Gastrocnemius medialis (tissue), 4 donors: ENCODE results near the gene TBC1D3B. TPM values are rescaled to one million over a fixed set of nuclear protein-coding genes. Genes with fewer than 3 reads are reported as not detected.
"Not testable (repeated sequence)": the region's sequence is repeated elsewhere in the genome, so short reads cannot be mapped to it uniquely, and the experiment has no call there.

Source experiments
- ATAC-seq, 2 donors: fragments of 150-250 bp; one replicate each; pipeline ENCODE4 v1.9.1; 2016
- DNase-seq, 2 donors: peaks; one replicate each; pipeline ENCODE4 v3.0.0-alpha.2; 2019
- H3K27ac ChIP-seq, 4 donors: fragments of 200-600 bp; sonication (generic); 1 replicate in 1 of 4; 2 replicates in 3 of 4; pipeline ENCODE4 v1.5.1; 2016 to 2018; ENCODE audit warnings: mild to moderate bottlenecking in 2 of 4, moderate library complexity in 1 of 4
- H3K27me3 ChIP-seq, 3 donors: fragments of 200-600 bp; sonication (generic) in 2 of 3; 1 replicate in 1 of 3; 2 replicates in 2 of 3; pipeline versions ENCODE4 v1.5.1 to v1.6.0; 2016 to 2019; ENCODE audit warnings: mild to moderate bottlenecking in 1 of 3, moderate library complexity in 1 of 3
- H3K36me3 ChIP-seq, 2 donors: fragments of 200-600 bp; sonication (generic) in 1 of 2; one replicate each; pipeline ENCODE4 v1.5.1; 2017 to 2018
- H3K4me1 ChIP-seq, 2 donors: fragments of 200-600 bp; sonication (generic) in 1 of 2; one replicate each; pipeline ENCODE4 v1.5.1; 2016 to 2017; ENCODE audit warnings: mild to moderate bottlenecking in 2 of 2
- H3K4me3 ChIP-seq, 4 donors: fragments of 200-600 bp; sonication (generic) in 3 of 4; 1 replicate in 1 of 4; 2 replicates in 3 of 4; pipeline ENCODE4 v1.5.1; 2016 to 2019; ENCODE audit warnings: mild to moderate bottlenecking in 2 of 4
- H3K9me3 ChIP-seq, 3 donors: fragments of 200-600 bp; sonication (generic) in 2 of 3; 1 replicate in 1 of 3; 2 replicates in 2 of 3; pipeline ENCODE4 v1.5.1; 2016 to 2019
- POLR2A ChIP-seq, 2 donors: fragments of 450-650 bp; IDR thresholded peaks; one replicate each; pipeline ENCODE4 v1.6.1; 2017; ENCODE audit warnings: antibody characterized with exemption in 2 of 2, mild to moderate bottlenecking in 2 of 2, moderate library complexity in 2 of 2
- in situ Hi-C, 4 donors: fragments of 200-750 bp; cut with MboI; loops; one replicate each; pipeline versions ENCODE4 v1.15.0 to v1.8.0; 2017; ENCODE audit warnings: low sequenced_read_pairs in 4 of 4
- intact Hi-C: fragments of 100-400 bp; cut with DNase I; formaldehyde crosslinking; loops from one replicate; pipeline ENCODE4 v1.15.1; 2023; ENCODE audit warnings: low total_unique reads
- total RNA-seq, 4 donors: library from RNA; depleted of rRNA; stranded (reverse); fragments of >200 nt; gene quantifications; one replicate each; pipeline versions ENCODE4 v1.1.0 to v1.2.3, GENCODE V29; 2016
- TF ChIP-seq, protein P1 (sequence below), 5 experiments: fragments of 450-650 bp in 3 of 5; fragments of 200-600 bp in 2 of 5; sonication (generic) in 2 of 5; IDR thresholded peaks in 4 of 5; conservative IDR thresholded peaks in 1 of 5; 1 replicate in 4 of 5; 2 replicates in 1 of 5; pipeline ENCODE4 v1.5.1; 2016 to 2019; ENCODE audit warnings: antibody characterized with exemption in 5 of 5, mild to moderate bottlenecking in 3 of 5, moderate library complexity in 3 of 5

Gene TBC1D3B
- total RNA-seq, 4 donors from 2014 or later: 0.98 to 4.8 TPM; not detected in 2

DNA sequence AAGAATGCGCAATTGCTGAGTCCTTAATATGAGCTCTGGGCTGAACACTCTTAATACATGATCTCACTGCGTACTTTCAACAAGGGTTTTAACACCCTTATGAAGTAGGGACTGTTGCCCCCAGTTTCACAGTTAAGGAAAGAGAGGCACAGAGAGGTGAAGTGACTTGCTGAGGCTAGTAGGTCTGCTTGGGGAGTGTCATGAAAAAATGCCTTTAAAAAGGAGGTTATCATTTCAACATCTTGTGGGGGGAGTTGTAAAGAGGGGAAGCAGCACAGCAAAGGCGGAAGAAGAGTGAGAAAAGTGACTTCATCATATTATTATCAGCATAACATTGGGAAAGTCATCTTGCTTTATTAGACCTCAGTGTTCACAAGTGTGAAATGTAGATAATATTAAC, 36.5 kb upstream of the TBC1D3B start:
- DNase-seq (no peak), ATAC-seq (no peak)
- Histone ChIP-seq H3K9me3 (no peaks in the 10 kb centered on the region), H3K4me1 (no peaks in the 10 kb centered on the region), H3K27me3 (peaks cover 0 to 6% (median 0%) of the 10 kb centered on the region in 3 donors), H3K36me3 (no peaks in the 10 kb centered on the region), H3K27ac (no peak overlapping the region), H3K4me3 (no peak overlapping the region)
- intact Hi-C loops (no loop called here), in situ Hi-C loops (no loop called here)
- no peak for TF ChIP-seq POLR2A (IDR thresholded peaks at IDR 0.05)
- TF ChIP-seq, protein P1, sequence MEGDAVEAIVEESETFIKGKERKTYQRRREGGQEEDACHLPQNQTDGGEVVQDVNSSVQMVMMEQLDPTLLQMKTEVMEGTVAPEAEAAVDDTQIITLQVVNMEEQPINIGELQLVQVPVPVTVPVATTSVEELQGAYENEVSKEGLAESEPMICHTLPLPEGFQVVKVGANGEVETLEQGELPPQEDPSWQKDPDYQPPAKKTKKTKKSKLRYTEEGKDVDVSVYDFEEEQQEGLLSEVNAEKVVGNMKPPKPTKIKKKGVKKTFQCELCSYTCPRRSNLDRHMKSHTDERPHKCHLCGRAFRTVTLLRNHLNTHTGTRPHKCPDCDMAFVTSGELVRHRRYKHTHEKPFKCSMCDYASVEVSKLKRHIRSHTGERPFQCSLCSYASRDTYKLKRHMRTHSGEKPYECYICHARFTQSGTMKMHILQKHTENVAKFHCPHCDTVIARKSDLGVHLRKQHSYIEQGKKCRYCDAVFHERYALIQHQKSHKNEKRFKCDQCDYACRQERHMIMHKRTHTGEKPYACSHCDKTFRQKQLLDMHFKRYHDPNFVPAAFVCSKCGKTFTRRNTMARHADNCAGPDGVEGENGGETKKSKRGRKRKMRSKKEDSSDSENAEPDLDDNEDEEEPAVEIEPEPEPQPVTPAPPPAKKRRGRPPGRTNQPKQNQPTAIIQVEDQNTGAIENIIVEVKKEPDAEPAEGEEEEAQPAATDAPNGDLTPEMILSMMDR (IDR thresholded peaks at IDR 0.05 in 4 of 5, conservative IDR thresholded peaks at IDR 0.05 in 1 of 5): no peak

DNA sequence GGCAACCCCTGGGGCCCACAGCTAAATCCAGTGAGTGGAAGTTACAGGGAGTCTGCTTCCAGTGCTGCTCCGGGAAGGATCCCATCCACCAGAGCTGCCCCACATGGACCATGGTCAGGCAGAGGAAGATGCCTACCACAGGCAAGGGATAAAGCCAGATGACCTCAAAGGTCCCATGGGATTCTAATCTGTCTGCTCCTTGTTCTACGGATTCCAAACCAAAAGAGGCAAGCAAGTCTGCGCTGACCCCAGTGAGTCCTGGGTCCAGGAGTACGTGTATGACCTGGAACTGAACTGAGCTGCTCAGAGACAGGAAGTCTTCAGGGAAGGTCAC, 35.8 kb upstream of the TBC1D3B start:
- ATAC-seq: no peak
- intact Hi-C loops: no loop called here

DNA sequence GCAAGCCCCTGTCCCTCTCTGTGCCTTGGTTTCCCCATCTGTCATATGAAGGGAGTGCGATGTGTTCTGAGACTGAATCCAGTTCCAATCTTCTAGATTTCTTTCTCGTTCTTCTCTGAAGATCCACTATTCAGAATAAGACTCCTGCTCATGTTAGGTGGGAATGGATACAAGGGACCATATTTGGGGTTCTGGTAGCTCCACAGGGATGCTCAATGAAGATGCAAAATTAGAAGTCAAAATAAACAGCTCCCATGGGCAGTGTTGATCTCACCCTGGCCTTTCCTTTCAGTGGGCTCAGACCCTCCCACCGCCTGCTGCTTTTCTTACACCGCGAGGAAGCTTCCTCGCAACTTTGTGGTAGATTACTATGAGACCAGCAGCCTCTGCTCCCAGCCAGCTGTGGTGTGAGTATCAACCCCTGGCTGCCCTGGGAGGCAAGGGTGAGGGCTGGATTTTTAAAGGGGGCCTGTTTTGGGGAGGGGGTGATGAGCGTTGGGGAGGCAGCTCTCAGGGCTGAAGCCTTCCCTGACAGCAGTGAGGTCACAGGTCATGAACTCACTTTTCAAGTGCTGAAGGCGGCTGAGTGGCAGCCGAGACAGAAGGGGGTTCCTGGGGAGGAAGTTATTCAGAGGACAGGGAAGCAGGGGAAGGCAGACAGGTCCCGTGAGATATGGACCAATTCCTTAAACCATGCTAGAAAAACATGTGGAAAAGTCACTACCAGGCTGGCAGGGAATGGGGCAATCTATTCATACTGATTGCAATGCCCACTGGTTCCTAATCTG, 35.2 kb upstream of the TBC1D3B start:
- H3K27ac ChIP-seq, intact Hi-C loops, ATAC-seq, in situ Hi-C loops, H3K4me1 ChIP-seq, H3K36me3 ChIP-seq, H3K27me3 ChIP-seq, H3K9me3 ChIP-seq, H3K4me3 ChIP-seq, DNase-seq: not testable (repeated sequence)

More for the DNA sequence above, 35.8 kb upstream of the TBC1D3B start:
- no peak for TF ChIP-seq POLR2A (IDR thresholded peaks at IDR 0.05)
- TF ChIP-seq, protein P1 (IDR thresholded peaks at IDR 0.05 in 4 of 5, conservative IDR thresholded peaks at IDR 0.05 in 1 of 5): no peak
- Histone ChIP-seq H3K27ac (no peak overlapping the region), H3K9me3 (no peaks in the 10 kb centered on the region), H3K4me1 (no peaks in the 10 kb centered on the region), H3K36me3 (no peaks in the 10 kb centered on the region), H3K27me3 (peaks cover 0 to 6% (median 0%) of the 10 kb centered on the region in 3 donors), H3K4me3 (no peak overlapping the region)
- in situ Hi-C loops: no loop called here
- no peak for DNase-seq

- intact Hi-C loops, H3K27ac ChIP-seq, H3K4me3 ChIP-seq, H3K9me3 ChIP-seq, H3K4me1 ChIP-seq, H3K27me3 ChIP-seq, H3K36me3 ChIP-seq, ATAC-seq, in situ Hi-C loops, DNase-seq: not testable (repeated sequence)
Measured at GRCh38 chr17:36210439-36211211, 34.2 kb upstream of the TBC1D3B start, which contains the start of gene CCL4L2. Gene CCL4L2, plus strand, starts transcription at chr17:36211063.

- ATAC-seq (no peak), DNase-seq (no peak)
- Histone ChIP-seq H3K4me1 (no peaks in the 10 kb centered on the region), H3K27ac (no peak overlapping the region), H3K27me3 (peaks cover 0 to 6% (median 0%) of the 10 kb centered on the region in 3 donors), H3K36me3 (no peaks in the 10 kb centered on the region), H3K4me3 (no peak overlapping the region), H3K9me3 (no peaks in the 10 kb centered on the region)
- TF ChIP-seq, protein P1 (IDR thresholded peaks at IDR 0.05 in 4 of 5, conservative IDR thresholded peaks at IDR 0.05 in 1 of 5): no peak
- TF ChIP-seq POLR2A (IDR thresholded peaks at IDR 0.05): no peak
- in situ Hi-C loops: no loop called here
- intact Hi-C loops: no loop called here
Measured at GRCh38 chr17:36209575-36209974, 33.1 kb upstream of the TBC1D3B start.

GRCh38 chr17:36207383-36207782, 30.9 kb upstream of the TBC1D3B start:
- H3K9me3 ChIP-seq, H3K27me3 ChIP-seq, intact Hi-C loops, DNase-seq, in situ Hi-C loops, H3K27ac ChIP-seq, H3K4me3 ChIP-seq, H3K36me3 ChIP-seq, H3K4me1 ChIP-seq, ATAC-seq: not testable (repeated sequence)

DNA sequence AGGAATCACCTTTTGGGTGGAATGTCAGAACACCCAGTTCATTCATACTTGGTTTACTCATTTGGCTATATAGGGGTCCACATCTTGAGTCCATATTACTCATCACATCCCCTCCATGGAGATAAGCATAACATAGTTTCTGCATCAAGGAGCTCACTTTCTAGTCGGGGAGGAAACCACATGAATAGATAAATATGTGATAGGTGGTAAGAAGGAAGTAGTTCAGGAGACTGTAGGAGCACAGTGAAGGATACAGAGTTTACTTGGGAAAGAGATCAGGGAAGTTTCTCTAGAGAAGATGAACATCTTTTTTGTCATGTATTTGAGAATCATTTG, 30.0 kb upstream of the TBC1D3B start:
- intact Hi-C loops, H3K4me3 ChIP-seq, in situ Hi-C loops, ATAC-seq, DNase-seq, H3K4me1 ChIP-seq, H3K9me3 ChIP-seq, H3K27ac ChIP-seq, H3K27me3 ChIP-seq, H3K36me3 ChIP-seq: not testable (repeated sequence)
